Esophagus (tissue), 2 donors: ENCODE measurements around the gene TALDO1. TPM values are rescaled to one million over a fixed set of nuclear protein-coding genes. Genes with fewer than 3 reads are reported as not detected.
A peak's percentile ranks its signal among the peaks of the same experiment; 100 is the strongest.

ENCODE experiments used
- H3K27ac ChIP-seq, 2 donors: one replicate each; pipeline ENCODE4 v1.5.1; 2013; ENCODE audit warnings: low read depth in 2 of 2, mild to moderate bottlenecking in 2 of 2, inconsistent platforms in 1 of 2, low read length in 1 of 2, moderate library complexity in 1 of 2
- H3K27me3 ChIP-seq, 2 donors: one replicate each; pipeline ENCODE4 v1.6.1; 2013; ENCODE audit warnings: low read length in 2 of 2, control low read depth in 1 of 2, mild to moderate bottlenecking in 1 of 2; ENCODE audit not compliant: insufficient read depth in 2 of 2, control insufficient read depth in 1 of 2
- H3K36me3 ChIP-seq, 2 donors: one replicate each; pipeline ENCODE4 v1.6.1; 2013; ENCODE audit warnings: low read length in 1 of 2; ENCODE audit not compliant: control insufficient read depth in 2 of 2, insufficient read depth in 2 of 2
- H3K4me1 ChIP-seq, 2 donors: one replicate each; pipeline ENCODE4 v1.6.1; 2013; ENCODE audit warnings: low read length in 1 of 2; ENCODE audit not compliant: control insufficient read depth in 2 of 2, insufficient read depth in 2 of 2
- H3K4me3 ChIP-seq, 2 donors: one replicate each; pipeline ENCODE4 v1.5.1; 2013; ENCODE audit warnings: low read length in 2 of 2, mild to moderate bottlenecking in 2 of 2, low read depth in 1 of 2, moderate library complexity in 1 of 2
- H3K9me3 ChIP-seq, 2 donors: one replicate each; pipeline ENCODE4 v1.6.1; 2013; ENCODE audit warnings: mild to moderate bottlenecking in 2 of 2, low read depth in 1 of 2, low read length in 1 of 2, moderate library complexity in 1 of 2; ENCODE audit not compliant: control insufficient read depth in 2 of 2, insufficient read depth in 1 of 2
- WGBS, 2 donors: extraction: QIAGEN DNeasy Blood & Tissue Kit; methylation state at CpG; one replicate each; pipeline ENCODE4 v1.1.7; 2013; 5-methylcytosine and 5-hydroxymethylcytosine counted together
- polyA plus RNA-seq, 2 donors: library from polyadenylated mRNA; stranded (reverse); fragments of 200-250 nt; gene quantifications; one replicate each; pipeline ENCODE4 v1.2.3, GENCODE V29; 2013
- donor health status: healthy with polysubstance abuse.
- donor health status: Bipolar disorder and iron deficiency.

The TALDO1 gene
- polyA plus RNA-seq, 2 donors, result 228 to 278 TPM

DNA sequence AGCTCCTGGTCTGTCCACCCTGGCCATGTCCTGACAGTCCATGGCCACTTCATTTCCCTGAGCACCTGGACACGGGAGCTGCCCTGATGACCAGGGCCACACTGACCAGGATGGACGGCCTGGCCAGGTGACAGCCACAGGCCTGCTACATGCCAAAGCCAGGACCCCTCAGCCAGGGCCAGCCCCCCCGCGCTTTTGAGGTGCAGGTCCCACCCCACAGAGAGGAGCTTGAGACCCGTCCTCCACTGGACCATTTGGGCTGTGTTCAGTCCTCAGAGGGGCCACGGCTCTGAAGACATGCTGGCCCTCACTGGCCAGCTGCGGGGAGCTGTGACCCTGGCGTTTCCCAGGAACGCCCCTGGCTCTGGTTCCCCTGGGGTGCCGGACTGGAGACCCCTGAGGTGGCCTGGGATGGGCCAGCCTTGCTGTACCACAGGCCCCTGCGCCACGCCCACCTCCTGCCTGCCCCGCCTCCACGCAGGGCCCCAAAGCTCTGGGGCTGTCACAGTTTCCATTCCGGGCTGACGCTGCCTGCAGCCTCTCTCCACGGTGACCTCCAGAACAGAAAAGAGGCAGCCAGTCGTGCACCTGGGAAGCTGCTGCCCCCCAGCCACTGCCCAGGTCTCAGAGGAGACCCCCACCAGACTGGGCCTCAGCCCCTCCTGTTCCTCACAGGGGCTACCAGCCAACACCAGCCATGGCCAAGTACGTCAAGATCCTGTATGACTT lies 23.1 kb upstream of the TALDO1 start:
- Histone ChIP-seq H3K4me3 (no peak overlapping the region), H3K36me3 (peaks cover 0 to 41% of the 10 kb centered on the region in 2 donors), H3K27ac (peak overlapping the region in 1 of 2 donors; percentile 14), H3K9me3 (no peaks in the 10 kb centered on the region), H3K4me1 (peaks cover 7 to 19% of the 10 kb centered on the region in 2 donors), H3K27me3 (no peaks in the 10 kb centered on the region)
- 75 to 80% methylated on average over 17 to 19 of the region's 19 CpGs for WGBS, 2 donors

DNA sequence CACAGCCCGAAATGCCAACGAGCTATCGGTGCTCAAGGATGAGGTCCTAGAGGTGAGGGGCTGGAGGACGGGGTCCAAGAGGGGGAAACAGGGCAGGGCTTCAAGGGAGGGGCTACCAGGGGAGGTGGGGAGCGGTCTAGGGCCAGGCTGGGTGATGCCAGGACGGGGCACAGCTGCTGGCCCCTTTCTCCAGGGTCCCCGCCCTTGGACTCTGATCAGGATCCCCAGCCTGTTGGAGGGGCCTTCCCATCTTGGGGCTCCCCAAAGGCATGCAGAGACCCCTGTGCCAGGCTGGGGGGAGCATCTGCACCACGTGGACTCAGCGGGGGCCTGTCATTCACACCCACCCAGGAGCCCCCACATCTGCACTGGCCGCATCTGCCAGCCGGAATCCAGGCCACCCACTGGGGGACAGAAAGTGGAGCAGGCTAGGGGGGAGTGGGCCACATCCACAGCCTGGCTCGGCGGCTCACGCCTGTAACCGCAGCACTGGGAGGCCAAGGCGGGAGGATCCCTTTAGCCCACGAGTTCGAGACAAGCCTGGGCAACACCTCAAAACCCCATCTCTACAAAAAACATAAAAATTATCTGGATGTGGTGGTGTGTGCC lies 22.4 kb upstream of the TALDO1 start:
- no peaks in the 10 kb centered on the region for H3K9me3 ChIP-seq
- no peak overlapping the region for H3K4me3 ChIP-seq
- peaks cover 0 to 37% of the 10 kb centered on the region in 2 donors for H3K36me3 ChIP-seq
- no peak overlapping the region for H3K27ac ChIP-seq
- 74 to 79% methylated on average over 18 of the region's 18 CpGs for WGBS, 2 donors
- peaks cover 7 to 20% of the 10 kb centered on the region in 2 donors for H3K4me1 ChIP-seq
- no peaks in the 10 kb centered on the region for H3K27me3 ChIP-seq

DNA sequence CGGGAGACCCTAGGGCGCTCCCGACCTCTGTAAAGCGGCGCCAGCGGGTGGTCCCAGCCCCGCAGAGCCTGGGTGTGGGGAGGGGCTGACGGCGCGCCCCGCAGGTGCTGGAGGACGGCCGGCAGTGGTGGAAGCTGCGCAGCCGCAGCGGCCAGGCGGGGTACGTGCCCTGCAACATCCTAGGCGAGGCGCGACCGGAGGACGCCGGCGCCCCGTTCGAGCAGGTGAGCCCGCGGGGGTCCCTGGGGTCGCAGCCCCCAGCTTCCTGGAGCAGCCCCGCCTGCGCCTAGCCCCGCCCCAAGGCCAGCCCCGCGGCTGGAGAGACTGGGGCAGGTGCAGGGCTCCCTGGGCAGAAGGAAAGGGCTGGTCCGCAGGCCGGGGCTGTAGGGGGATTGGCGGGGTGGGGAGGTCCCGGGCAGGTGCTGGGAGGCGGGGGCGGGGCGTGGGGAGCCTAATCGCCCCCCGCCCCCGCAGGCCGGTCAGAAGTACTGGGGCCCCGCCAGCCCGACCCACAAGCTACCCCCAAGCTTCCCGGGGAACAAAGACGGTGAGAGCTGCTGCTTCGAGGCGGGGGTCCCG lies 21.6 kb upstream of the TALDO1 start:
- no peaks in the 10 kb centered on the region for H3K27me3 ChIP-seq
- peaks cover 6 to 20% of the 10 kb centered on the region in 2 donors for H3K4me1 ChIP-seq
- peaks cover 0 to 31% of the 10 kb centered on the region in 2 donors for H3K36me3 ChIP-seq
- H3K9me3 ChIP-seq, result no peaks in the 10 kb centered on the region
- H3K4me3 ChIP-seq, result no peak overlapping the region
- peak overlapping the region; percentile 58 to 85 for H3K27ac ChIP-seq
- WGBS, 2 donors, result 6 to 10% methylated on average over 37 to 53 of the region's 53 CpGs

DNA sequence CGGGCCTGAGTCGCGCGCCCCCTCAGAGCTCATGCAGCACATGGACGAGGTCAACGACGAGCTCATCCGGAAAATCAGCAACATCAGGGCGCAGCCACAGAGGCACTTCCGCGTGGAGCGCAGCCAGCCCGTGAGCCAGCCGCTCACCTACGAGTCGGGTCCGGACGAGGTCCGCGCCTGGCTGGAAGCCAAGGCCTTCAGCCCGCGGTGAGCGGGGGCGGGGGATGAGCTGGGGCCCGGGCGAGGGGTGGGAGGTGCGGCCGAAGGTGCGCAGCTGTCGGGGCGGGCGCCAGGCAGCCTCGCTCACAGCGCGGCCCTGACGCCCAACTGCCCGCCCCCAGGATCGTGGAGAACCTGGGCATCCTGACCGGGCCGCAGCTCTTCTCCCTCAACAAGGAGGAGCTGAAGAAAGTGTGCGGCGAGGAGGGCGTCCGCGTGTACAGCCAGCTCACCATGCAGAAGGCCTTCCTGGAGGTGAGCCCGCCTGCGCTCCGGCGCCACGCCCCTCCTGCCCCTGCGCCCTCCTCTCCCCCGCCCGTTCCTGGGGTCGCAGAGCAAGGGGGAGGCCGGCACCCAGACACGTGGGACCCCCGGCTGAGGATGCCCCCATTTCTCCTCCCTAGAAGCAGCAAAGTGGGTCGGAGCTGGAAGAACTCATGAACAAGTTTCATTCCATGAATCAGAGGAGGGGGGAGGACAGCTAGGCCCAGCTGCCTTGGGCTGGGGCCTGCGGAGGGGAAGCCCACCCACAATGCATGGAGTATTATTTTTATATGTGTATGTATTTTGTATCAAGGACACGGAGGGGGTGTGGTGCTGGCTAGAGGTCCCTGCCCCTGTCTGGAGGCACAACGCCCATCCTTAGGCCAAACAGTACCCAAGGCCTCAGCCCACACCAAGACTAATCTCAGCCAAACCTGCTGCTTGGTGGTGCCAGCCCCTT lies 20.7 kb upstream of the TALDO1 start:
- Histone ChIP-seq H3K27ac (peak overlapping the region; percentile 85 to 89), H3K27me3 (no peaks in the 10 kb centered on the region), H3K4me3 (peak overlapping the region in 1 of 2 donors; percentile 14), H3K36me3 (peaks cover 0 to 24% of the 10 kb centered on the region in 2 donors), H3K9me3 (no peaks in the 10 kb centered on the region), H3K4me1 (peaks cover 2 to 20% of the 10 kb centered on the region in 2 donors)
- 9 to 15% methylated on average over 47 to 61 of the region's 61 CpGs for WGBS, 2 donors

DNA sequence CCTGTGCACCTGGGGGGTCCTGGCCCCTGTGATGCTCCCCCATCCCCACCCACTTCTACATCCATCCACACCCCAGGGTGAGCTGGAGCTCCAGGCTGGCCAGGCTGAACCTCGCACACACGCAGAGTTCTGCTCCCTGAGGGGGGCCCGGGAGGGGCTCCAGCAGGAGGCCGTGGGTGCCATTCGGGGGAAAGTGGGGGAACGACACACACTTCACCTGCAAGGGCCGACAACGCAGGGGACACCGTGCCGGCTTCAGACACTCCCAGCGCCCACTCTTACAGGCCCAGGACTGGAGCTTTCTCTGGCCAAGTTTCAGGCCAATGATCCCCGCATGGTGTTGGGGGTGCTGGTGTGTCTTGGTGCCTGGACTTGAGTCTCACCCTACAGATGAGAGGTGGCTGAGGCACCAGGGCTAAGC lies 20.0 kb upstream of the TALDO1 start:
- whole genome bisulfite sequencing, 2 donors, result 82 to 88% methylated on average over 12 of the region's 12 CpGs
- peaks cover 2 to 20% of the 10 kb centered on the region in 2 donors for H3K4me1 ChIP-seq
- no peaks in the 10 kb centered on the region for H3K9me3 ChIP-seq
- H3K27ac ChIP-seq, result peak overlapping the region; percentile 85 to 89
- H3K4me3 ChIP-seq, result no peak overlapping the region
- no peaks in the 10 kb centered on the region for H3K27me3 ChIP-seq
- peaks cover 0 to 18% of the 10 kb centered on the region in 2 donors for H3K36me3 ChIP-seq

DNA sequence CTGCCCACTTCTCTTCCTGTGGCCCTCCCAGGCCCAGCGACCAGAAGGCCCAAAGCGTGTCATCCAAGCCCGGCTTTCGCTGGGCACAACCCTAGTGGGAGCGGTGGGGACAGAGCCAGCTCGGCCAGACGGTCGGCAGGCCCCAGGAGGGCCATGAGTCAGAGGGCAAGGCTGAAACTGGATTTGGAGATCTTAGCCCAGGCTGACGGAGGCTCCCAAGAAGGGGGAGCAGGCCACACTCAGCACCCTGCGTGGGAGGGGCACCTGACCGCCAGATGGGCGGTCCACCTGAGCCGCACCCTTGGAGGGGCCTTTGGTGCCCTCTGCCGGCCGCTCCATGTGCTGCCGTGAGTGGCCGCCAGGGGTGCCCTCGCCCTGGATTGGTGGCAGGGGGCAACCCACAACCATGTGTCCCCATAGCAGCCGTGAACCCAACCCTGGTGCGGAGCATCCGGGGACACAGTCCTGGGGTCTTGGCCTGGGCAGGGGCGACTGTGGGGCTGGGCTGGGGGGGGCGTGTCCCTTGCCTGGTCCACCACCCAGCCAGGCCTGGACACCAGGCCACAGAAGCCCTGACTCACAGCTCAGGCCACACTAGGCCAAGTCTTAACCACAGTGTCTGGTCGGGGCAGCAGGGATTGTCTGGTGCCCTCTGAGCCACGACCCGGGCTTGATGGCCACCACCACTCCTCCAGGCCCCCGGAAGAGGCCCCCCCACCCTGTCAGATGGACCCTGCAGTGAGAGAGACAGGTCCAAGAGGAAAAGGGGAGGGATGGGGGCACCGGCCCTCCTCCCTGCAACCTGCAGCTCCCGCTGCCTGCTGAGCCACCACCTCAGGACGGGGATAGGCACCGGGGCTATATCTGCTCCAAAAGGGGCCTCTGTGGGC lies 19.2 kb upstream of the TALDO1 start:
- Histone ChIP-seq H3K27ac (peak overlapping the region; percentile 85 to 89), H3K27me3 (no peaks in the 10 kb centered on the region), H3K9me3 (no peaks in the 10 kb centered on the region), H3K4me1 (peaks cover 2 to 20% of the 10 kb centered on the region in 2 donors), H3K4me3 (no peak overlapping the region), H3K36me3 (peaks cover 0 to 14% of the 10 kb centered on the region in 2 donors)
- WGBS, 2 donors, result 24 to 30% methylated on average over 29 to 31 of the region's 31 CpGs

DNA sequence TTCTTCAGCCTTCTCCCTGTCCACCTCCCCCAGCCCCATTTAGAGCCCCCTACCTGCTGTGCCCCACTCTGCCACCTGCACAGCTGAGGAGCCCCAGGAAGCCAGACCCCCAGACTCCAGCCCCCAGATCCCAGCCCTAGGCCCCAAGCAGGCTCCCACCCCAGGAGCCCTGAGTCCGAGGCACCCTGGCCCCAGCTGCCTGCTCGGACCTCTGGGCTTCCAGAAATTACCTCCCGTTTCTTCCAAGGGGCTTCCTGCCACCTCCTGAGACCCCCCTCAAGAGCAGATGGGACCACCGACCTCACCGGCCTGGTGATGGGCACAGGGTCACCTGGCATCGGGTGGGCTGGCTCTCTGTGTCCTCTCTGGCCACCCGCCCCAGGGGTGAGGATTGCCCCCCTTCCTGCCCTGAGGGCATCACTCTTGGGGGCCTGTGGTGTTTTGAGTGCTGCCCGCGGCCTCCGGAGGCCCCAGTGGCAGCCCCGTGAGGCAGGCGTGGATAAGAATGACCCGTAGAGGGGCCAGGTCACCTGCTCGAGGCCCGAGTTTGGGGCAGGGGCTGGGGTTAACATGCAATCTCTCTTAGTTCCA lies 18.3 kb upstream of the TALDO1 start:
- peaks cover 2 to 20% of the 10 kb centered on the region in 2 donors for H3K4me1 ChIP-seq
- WGBS, 2 donors, result 56 to 68% methylated on average over 15 of the region's 15 CpGs
- no peaks in the 10 kb centered on the region for H3K27me3 ChIP-seq
- peaks cover 0 to 11% of the 10 kb centered on the region in 2 donors for H3K36me3 ChIP-seq
- peak overlapping the region in 1 of 2 donors; percentile 51 for H3K27ac ChIP-seq
- H3K4me3 ChIP-seq, result no peak overlapping the region
- no peaks in the 10 kb centered on the region for H3K9me3 ChIP-seq

DNA sequence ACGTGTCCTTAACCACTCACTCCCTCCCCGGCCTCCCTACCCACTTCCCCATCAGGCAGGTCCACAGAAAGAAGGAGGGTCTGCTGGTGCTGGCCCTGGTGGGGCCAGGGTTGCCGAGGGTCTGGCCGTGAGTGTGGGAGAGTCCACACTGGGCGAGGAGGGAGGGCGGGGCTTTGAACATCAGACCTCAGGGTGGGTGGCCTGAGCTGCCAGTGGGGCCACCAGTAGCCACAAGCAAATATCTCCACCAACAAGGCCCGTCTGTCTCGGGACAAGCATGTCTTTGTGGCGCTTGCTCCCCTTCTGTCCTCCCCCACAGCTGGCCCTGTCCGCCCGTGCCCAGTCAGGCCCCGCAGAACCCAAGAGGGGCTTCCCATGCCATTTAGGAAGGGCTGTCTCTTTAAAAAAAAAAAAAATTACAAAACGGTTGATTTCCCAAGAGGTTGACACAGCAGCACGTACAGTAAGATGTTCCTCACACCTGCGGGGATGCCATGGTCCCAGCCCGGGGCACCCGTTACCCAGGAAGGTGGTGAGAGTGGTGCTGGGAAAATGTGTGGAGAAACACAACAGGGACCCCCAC lies 17.7 kb upstream of the TALDO1 start:
- Histone ChIP-seq H3K36me3 (peaks cover 0 to 6% of the 10 kb centered on the region in 2 donors), H3K4me1 (peaks cover 2 to 20% of the 10 kb centered on the region in 2 donors), H3K9me3 (no peaks in the 10 kb centered on the region), H3K4me3 (no peak overlapping the region), H3K27me3 (no peaks in the 10 kb centered on the region), H3K27ac (peak overlapping the region in 1 of 2 donors; percentile 42)
- WGBS, 2 donors, result 33 to 42% methylated on average over 17 of the region's 17 CpGs
